NCI-H2107 treated with DMSO at 0.1 percent for 48 hours (cell line): Measurements from ENCODE around the gene INSIG1.

Experiments used
- DNase-seq: peaks from one replicate; lab custom pipeline; 2025; ENCODE audit not compliant: unreplicated experiment; lab: John Stamatoyannopoulos, UW

INSIG1 gene

DNA sequence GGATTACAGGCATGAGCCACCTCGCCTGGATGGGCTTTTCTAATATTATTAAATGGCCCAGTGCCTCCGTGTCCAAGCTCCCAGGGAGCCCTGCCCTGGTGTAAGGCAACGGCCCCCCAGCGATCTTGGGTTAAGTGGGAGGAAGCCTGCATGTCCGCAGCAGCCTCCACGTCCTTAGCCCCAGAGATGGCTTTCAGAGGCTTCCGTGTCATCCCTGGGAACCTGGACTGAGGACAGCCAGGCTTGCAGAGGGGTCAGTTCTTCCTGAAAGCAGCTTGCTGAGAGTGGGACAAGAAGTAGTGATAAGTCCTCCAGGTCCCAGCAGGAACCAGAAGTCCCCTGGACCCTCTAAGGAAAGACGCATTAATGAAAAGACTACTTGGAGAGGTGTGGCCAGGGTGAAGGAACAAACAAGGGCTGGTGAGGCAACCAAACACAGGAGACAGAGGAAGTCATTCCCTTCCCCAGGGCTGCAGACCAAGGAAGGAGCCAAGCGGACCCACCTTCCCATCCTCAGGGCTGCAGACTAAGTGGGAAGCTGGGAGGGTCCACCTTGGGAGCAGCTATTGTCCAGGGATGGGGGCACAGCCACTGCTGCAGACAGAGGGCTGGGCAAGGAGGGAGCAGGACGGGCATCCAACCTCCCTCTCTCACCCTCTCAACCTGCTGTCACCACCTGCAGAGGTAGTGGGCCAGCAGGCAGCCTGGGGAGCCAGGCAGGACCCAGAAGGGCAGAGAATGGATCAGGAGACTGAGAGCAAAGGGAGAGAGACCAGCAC, 13.0 kb upstream of the INSIG1 start:
- no peak for DNase-seq

- no peak for DNase-seq
These were observed 12.3 kb upstream of the INSIG1 start for GRCh38 chr7:155285423-155285822.

DNA sequence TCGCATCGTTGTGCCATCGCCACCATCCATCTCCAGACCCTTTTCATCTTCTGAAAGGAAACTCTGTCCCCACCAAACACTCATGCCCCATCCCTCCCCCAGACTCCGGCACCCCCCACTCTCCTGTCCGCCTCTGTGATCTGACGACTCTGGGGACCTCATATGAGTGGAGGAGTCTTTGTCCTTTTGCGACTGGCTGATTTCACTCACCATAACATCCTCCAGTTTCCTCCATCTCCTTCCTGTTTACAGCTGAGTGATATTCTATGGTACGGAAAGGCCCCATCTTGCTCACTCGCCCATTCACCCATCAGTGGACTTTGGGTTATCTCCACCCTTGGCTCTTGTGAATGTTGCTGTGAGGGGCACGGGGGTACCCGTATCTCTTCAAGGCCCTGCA, 11.8 kb upstream of the INSIG1 start:
- no peak for DNase-seq

DNA sequence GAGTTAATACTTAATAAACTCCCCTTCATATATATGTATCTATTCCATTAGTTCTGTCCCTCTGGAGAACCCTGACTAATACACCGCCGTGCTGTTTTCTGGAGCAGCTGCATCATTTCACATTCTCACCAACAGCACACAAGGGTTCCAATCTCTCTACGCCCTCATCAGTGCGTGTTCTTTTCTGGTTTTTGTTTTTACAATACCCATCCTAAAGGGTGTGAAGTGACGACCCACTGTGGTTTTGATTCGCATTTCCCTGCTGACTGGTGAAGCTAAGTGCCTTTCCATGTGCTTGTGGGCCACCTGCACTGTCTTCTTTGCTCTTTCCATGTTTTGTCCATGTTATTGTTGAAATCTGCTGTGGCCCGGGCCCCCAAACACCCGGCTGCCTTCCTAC, 11.0 kb upstream of the INSIG1 start:
- no peak for DNase-seq

DNA sequence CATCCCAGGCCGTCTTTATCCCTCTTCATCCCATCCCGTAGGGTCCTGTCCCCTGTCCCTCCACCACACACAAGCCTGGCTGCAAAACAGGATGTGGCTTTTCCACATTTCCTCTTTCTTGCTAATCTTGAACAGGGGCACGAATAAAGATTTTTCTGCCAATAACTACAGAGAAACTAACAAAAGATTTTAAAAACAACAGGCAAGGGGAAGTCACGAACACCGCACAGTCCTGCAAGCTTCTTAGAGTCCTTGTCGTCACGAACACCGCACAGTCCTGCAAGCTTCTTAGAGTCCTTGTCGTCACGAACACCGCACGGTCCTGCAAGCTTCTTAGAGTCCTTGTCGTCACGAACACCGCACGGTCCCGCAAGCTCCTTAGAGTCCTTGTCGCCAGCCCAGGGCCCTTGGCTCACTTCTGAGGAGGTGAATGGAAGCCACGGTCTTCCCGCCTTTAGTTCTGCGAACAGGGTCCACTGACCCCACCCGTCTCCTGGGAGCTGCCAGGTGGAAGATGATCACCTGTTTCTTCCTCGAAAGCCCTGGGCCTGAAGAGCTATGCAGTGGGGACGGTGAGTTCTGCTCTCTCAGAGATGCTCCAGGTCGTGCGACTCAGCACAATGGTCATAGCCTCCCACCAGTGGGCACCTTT, 10.3 kb upstream of the INSIG1 start:
- DNase-seq = no peak

DNA sequence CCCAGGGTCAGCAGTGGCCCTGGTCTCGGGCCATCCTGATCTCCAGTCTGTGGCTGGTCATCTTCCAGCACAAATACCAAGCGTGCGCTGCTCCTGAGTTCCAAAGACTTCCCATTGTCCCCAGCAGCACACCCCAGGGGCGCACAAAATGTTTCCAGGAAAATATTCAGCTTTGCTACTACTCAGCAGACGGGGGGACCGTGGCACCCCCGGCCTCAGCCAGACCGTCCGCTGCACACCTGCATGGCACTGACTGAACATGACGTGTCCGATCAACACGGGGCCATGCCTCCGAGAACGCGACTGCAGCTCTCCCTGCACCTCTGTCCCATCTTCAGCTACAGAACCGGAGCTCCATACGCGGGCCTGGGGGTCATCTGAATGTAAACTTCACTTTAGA, 9.6 kb upstream of the INSIG1 start:
- DNase-seq = no peak

GRCh38 chr7:155289107-155289506, 8.6 kb upstream of the INSIG1 start:
- DNase-seq = no peak

GRCh38 chr7:155289949-155290501, 7.7 kb upstream of the INSIG1 start:
- no peak for DNase-seq

- DNase-seq = no peak
These were observed 6.6 kb upstream of the INSIG1 start for GRCh38 chr7:155291045-155291530.

- DNase-seq = no peak
These were observed 5.9 kb upstream of the INSIG1 start for GRCh38 chr7:155291729-155292128.

DNA sequence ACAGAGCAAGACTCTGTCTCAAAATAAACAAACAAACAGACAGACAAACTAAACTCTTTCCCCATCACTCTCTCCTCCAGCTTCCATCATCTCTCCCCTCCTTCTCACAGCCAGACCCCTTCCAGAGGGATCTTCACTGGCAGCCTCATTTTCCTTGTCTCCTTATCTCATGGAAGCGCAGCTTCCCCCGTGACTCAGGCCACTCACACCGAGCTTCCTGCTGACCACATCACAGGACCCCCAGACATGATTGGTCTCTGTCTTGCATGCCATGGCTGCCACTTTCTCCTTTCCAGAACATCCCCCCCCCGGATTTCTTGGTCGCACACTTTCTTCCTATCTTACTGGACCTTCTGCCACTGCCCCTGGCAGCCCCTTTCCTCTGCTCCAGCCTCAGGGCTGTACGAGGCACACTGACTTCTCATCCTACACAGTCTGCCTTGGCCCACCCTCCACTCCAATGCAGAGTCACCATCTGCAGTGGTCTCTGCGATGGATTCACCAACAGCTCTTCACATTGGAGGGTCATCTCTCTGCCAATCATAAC, 4.9 kb upstream of the INSIG1 start:
- no peak for DNase-seq

DNA sequence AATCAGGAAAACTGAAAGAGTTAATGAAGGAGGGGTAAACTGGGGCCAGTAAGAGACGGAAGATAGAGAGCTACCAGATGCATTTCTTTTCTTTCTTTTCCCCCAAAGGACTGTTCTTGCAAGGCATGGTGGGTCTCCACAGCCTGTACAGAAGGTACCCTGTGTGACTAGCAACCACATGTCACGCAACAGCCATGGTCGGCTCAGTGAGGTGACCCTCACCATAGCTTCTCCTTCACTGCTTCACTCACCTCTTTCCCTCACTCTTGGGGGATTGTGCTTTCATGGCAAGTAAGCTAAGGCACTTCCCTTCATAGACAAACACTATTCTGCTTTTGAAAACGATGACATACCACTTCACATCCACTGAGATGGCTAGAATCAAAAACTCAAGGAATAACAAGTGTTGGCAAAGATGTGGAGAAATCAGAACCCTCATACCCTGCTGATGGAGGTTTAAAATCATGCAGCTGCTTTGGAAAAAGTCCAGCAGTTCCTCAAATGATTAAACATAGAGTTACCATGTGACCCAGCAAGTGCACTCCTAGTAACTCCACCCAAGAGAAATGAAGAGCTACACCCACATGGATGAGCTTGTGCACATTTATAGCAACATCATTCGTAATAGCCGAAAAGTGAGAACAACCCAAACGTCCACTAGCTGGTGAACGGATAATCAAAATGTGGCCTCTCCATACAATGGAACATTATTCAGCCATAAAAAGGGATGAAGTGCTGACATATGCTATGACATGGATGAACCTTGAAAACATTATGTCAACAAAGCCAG, 3.8 kb upstream of the INSIG1 start:
- DNase-seq = no peak

GRCh38 chr7:155294511-155294778, 3.2 kb upstream of the INSIG1 start:
- DNase-seq = no peak

DNA sequence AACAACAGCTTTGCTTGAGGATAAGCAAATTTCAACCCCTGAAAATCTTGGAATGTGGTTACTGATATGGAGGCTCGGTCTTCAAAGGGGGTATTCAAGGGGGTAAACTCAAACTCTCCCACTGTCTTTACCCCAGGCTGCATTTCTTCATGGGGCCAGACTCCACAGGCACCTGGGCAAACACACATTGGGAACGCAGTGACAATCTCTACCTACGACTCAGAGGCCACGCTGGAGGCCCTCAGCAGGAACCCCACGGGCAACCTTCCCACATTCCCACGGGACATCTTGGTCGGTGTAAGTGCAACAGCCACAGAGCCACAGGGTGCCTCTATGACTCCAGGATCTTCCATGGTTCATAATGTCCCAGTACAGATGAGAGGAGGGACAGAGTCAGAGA, 2.2 kb upstream of the INSIG1 start:
- DNase-seq = no peak

DNA sequence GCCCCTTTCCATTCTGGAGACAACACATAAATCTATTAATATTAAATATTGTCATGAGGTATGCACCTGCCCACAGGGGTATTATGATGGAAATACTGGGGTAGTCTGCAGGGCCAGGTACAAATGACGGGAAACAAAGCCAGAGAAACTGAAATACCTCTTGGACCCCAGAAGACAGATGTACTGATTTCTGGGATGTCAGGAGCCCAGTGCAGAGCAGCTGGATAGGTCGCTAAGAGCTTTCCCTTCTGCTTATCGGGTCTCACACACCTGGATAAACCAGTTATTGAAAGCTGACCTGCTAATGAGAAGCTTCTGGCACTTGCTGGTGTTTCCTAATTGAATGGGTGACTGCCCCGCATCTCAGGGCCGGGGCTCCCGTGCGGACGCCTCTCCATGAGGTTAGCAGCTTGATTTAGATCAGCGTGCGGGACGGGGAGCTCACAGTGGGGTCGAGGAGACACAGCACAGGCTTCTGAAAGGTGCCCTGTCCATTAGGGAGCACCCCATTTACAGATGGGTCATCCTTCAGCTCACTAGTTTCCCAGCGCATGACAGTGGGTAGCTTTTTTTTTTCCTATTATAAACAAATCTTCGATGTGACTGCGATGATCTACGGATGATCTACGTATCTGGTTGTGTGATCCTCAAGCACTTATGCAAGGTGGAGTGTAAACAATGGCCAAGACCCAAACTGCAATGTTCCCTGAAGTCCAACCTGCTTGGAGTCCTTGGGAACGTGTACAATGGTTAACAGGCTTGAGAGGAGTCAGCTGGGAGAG, 1.5 kb upstream of the INSIG1 start:
- DNase-seq = no peak

DNA sequence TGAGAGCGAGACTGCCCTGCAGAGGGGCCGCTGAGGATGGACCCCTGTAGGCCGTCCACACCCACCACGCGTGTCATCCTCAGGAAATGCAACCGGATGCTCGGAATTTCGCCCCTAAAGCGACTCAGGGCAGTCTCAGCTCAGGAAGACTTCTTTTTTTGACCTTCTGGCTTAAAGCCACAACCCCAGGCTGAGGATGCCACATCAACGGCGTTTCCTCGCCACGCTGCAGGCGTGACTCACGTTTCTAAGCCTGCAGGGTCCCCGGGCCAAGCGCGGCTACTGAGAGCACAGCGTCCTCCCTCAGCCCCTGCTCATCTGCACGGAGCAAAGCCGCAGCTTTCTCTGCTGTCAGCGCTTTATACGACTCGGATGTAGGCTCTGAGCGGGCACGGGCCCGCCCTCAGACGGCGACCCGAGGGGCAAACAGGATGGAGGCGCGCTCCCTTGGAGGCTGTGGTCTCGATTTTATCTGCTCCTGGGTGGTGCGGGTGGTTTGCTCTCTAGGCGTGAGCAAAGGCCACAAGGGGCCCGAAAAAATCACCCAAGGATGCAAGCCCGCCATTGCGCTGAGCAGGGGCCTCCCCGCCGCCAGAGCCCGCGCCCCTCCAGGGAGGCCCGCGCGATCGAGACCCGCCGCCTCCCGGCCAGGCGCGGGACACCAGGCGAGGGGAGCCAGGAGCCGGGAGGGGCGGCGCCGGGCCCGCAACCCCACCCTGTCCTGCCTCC, 726 bp upstream of the INSIG1 start:
- DNase-seq = no peak

- no peak for DNase-seq
These were observed 683 bp downstream of the INSIG1 start for GRCh38 chr7:155298288-155298833.

DNA sequence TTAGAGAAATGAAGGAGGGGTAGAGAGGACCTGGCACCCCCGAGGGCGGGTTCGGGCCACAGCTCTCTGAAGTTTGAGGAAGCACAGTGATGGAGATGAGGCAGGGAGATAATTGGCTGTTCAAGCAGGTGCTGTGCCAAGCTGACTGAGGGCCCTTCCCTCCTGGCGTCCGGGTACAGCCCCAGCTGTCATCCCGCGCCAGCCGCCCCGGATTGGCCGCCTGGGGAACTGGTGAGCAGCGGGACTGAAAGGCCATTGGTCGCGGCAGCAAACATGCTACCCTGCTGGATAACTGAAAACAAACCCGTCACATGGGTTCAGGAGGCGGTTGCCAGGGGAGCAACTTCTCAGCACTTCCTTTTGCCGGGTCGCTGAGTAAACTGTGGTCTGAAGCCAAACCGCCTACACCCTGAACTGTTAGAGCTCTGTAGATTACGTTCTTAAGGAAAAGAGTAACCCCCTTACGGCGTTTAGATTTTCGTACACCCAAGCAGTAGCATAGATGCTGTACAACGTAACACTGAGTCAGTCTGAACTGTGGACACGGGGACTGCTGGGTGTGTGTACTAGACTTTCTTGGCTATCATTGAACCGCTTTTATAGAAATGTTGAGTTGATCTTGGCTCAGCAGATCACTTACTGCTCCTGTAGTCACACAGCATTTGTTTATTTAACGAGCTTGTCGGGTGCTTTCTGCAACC, 1.3 kb downstream of the INSIG1 start:
- peak; percentile 87 for DNase-seq

- no peak for DNase-seq
These were observed 2.0 kb downstream of the INSIG1 start for GRCh38 chr7:155299535-155300202.
